ENCODE data around the gene UTS2R. TPM values are rescaled to one million over a fixed set of nuclear protein-coding genes. Genes with fewer than 3 reads are reported as not detected.

Gene UTS2R
- total and polyA plus RNA-seq, 11 donors, result 0.11 to 21.9 (median 1.2) TPM

DNA sequence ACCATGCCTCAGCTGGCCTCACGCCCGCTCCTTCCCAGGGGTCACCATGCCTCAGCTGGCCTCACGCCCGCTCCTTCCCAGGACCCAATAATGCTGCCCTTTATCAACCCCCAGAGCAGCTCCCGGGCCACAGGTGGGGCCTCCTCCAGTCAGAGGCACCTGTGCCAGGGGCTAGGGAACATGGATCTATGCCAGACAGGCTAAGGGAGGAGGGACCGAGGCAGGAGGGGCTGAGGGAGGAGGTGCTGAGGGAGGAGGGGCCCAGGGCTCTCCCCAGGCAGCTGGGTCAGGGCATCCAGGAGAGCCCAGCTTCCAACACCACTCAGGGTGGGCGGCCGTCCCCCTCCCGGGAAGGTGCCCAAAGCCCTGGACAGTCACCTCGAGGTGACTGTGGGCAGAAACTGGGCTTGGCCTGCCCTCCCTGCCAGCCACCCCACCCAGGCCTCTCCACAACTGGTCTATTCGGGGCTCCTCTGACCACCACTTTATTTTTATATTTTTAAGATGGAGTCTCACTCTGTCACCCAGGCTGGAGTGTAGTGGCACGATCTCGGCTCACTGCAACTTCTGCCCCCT, 19.4 kb downstream of the UTS2R start:
- 85 to 95% (median 88%) methylated on average over 8 to 13 of the region's 13 CpGs for WGBS, 4 donors
- TF ChIP-seq, protein P1, sequence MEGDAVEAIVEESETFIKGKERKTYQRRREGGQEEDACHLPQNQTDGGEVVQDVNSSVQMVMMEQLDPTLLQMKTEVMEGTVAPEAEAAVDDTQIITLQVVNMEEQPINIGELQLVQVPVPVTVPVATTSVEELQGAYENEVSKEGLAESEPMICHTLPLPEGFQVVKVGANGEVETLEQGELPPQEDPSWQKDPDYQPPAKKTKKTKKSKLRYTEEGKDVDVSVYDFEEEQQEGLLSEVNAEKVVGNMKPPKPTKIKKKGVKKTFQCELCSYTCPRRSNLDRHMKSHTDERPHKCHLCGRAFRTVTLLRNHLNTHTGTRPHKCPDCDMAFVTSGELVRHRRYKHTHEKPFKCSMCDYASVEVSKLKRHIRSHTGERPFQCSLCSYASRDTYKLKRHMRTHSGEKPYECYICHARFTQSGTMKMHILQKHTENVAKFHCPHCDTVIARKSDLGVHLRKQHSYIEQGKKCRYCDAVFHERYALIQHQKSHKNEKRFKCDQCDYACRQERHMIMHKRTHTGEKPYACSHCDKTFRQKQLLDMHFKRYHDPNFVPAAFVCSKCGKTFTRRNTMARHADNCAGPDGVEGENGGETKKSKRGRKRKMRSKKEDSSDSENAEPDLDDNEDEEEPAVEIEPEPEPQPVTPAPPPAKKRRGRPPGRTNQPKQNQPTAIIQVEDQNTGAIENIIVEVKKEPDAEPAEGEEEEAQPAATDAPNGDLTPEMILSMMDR (IDR thresholded peaks at IDR 0.05), result no peak
- TF ChIP-seq POLR2A (IDR thresholded peaks at IDR 0.05), result no peak
- peak in 2 of 5 donors; percentile 22 to 27 for DNase-seq
- Histone ChIP-seq H3K27ac (no peak overlapping the region), H3K9me3 (no peaks in the 10 kb centered on the region), H3K36me3 (peaks cover 0 to 25% (median 8%) of the 10 kb centered on the region in 9 donors), H3K27me3 (peaks cover 0 to 7% (median 0%) of the 10 kb centered on the region in 9 donors), H3K4me3 (no peak overlapping the region), H3K4me1 (peaks cover 0 to 12% (median 2%) of the 10 kb centered on the region in 12 donors)
- ATAC-seq, result no peak
- intact Hi-C loops (cut with DNase I), result no loop called here

DNA sequence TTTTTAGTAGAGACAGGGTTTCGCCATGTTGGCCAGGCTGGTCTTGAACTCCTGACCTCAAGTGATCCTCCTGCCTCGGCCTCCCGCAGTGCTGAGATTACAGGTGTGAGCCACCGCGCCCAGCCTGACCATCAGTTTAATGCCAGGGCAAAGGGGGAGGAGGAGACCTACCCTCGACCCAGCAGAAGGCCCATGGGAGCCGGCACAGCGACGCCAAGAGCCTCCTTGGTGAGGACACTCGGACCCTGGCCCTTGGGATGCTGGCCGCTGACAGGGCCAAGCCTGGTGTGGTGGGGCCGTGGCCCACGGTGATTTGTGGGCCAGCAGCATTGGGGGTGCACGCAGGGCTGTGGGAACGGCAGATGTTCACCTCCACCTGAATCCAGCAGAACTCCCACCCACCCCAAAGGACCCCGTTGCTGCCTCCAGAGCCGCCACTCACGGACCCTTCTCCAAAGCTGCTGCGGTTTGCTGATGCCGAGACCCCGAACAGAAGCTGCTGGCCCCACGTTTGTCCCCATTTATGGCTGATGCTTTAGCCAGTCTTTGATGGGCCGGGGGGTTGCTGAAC, 20.0 kb downstream of the UTS2R start:
- 95 to 98% (median 96%) methylated on average over 9 to 23 of the region's 23 CpGs for WGBS, 4 donors
- intact Hi-C loops (cut with DNase I), result no loop called here

DNA sequence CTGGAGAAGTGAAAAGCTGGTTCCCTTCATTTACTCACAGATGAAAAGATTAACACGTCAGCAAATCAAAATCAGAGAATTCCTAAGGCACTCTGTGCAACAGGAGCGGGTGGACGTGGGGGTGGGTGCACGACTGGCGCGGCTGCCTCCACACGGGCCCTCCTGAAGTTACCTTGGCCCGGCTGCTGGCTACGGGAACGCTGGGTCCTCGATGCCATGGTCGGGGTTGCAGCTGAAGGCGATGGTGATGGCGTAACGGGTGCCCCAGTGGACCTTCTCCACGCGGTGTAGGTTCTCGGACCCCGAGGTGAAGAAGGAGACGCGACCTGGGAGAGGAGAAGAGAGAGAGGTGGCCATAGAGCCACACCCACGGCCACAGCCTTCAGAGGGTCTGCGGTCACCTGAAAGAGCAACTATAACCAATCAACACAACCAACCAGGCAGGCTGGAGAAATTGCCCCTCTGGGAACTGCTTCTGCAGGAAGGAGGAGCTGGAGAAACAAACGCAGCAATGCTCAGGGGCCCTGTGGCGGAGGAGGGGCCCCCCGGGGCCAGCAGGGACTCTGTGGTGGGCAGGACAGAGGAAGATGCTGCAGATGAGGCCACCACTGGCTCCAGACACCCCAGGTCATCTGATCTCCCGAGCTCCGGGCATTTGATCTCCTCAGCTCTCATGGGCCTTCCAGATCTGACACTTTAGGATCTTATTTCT, 20.8 kb downstream of the UTS2R start:
- Histone ChIP-seq H3K27ac (no peak overlapping the region), H3K36me3 (peaks cover 0 to 25% (median 8%) of the 10 kb centered on the region in 9 donors), H3K27me3 (no peaks in the 10 kb centered on the region), H3K9me3 (no peaks in the 10 kb centered on the region), H3K4me1 (peaks cover 0 to 9% (median 0%) of the 10 kb centered on the region in 12 donors), H3K4me3 (no peak overlapping the region)
- intact Hi-C loops (cut with DNase I), result no loop called here
- DNase-seq (peak in 2 of 5 donors; percentile 18 to 34), ATAC-seq (no peak)
- no peak for TF ChIP-seq POLR2A (IDR thresholded peaks at IDR 0.05)
- TF ChIP-seq, protein P1 (IDR thresholded peaks at IDR 0.05), result no peak
- WGBS, 4 donors, result 94% methylated on average over 25 to 28 of the region's 28 CpGs

More for the DNA sequence above, 20.0 kb downstream of the UTS2R start:
- TF ChIP-seq, protein P1 (IDR thresholded peaks at IDR 0.05), result no peak
- no peak for TF ChIP-seq POLR2A (IDR thresholded peaks at IDR 0.05)
- no peak for ATAC-seq
- H3K4me3 ChIP-seq, result no peak overlapping the region
- H3K4me1 ChIP-seq, result peaks cover 0 to 11% (median 1%) of the 10 kb centered on the region in 12 donors
- peak in 2 of 5 donors; percentile 19 to 47 for DNase-seq
- no peak overlapping the region for H3K27ac ChIP-seq
- no peaks in the 10 kb centered on the region for H3K9me3 ChIP-seq
- peaks cover 0 to 5% (median 0%) of the 10 kb centered on the region in 9 donors for H3K27me3 ChIP-seq
- H3K36me3 ChIP-seq, result peaks cover 0 to 25% (median 8%) of the 10 kb centered on the region in 9 donors

DNA sequence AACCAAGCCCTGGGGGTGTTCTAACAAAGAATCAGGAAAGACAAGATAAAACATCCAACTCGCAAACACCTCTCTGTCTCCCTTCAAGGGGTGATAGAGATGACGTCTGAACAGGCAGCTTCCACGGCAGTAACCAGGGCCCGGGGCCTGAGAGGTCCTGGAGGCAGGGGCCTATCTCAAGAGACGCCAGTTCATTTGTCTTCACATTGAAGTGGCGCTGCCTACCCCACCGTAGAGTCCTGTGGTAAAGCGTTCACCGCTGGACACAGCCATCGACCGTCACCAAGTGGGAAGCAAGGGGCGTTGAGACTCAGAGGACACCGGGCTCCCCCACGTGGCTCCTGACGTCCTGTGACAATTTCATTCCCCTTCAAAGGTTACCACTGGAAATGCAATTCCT, 21.4 kb downstream of the UTS2R start:
- no peak for ATAC-seq

More for the DNA sequence above, 21.4 kb downstream of the UTS2R start:
- TF ChIP-seq, protein P1 (IDR thresholded peaks at IDR 0.05), result no peak
- TF ChIP-seq POLR2A (IDR thresholded peaks at IDR 0.05), result no peak
- Histone ChIP-seq H3K9me3 (no peaks in the 10 kb centered on the region), H3K4me3 (no peak overlapping the region), H3K36me3 (peaks cover 0 to 25% (median 8%) of the 10 kb centered on the region in 9 donors), H3K4me1 (peaks cover 0 to 8% (median 0%) of the 10 kb centered on the region in 12 donors), H3K27me3 (no peaks in the 10 kb centered on the region), H3K27ac (no peak overlapping the region)
- peak in 2 of 5 donors; percentile 19 to 57 for DNase-seq
- WGBS, 4 donors, result 87 to 90% (median 89%) methylated on average over 15 of the region's 15 CpGs
- intact Hi-C loops (cut with DNase I), result no loop called here

Data from heart left ventricle (tissue), 16 donors.